Stimulated activated CD8-positive, alpha-beta memory T cell treated with anti-CD3 and anti-CD28 coated beads, Interleukin-15, amount 100 ng/mL, for 24 hours (primary cell): ENCODE measurements around the gene RPL3.

Experiments
- DNase-seq: peaks from one replicate; pipeline ENCODE4 v3.0.0-alpha.2; 2020; ENCODE audit warnings: low read depth

RPL3 gene

DNA sequence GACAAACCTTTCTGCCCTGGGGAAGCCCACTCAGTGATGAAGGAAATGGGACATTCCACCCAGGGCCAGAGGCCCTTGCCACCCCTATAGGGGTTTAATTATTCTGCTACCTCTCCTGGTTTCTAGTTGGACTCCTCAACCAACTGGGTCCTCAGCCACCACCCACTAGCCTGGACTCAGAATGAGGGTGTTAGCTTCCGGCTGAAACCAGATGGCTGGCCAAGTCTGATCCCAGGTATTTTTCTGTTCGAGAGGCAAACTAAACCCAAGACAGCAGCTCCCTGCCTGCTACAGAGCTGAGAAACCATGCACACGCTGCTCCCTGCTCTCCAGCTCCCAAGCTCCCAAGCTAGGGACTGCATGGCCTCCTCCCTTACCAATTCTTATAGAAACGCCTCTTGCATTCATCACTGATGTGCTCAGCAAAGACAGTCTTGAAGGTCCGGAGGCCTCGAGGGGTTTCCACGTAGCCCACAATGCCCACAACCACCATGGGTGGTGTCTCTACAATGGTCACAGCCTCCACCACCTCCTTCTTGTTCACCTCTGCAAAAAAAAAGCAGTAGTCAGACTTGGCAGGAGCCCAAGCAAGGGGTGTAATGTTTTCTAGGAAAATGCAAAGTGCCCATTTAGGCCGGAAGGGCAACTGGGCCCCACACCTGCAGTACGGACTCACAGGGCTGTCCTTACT lies 2.2 kb downstream of the RPL3 start:
- DNase-seq, result no peak

GRCh38 chr22:39316440-39317083 lies 2.9 kb downstream of the RPL3 start:
- DNase-seq, result no peak

DNA sequence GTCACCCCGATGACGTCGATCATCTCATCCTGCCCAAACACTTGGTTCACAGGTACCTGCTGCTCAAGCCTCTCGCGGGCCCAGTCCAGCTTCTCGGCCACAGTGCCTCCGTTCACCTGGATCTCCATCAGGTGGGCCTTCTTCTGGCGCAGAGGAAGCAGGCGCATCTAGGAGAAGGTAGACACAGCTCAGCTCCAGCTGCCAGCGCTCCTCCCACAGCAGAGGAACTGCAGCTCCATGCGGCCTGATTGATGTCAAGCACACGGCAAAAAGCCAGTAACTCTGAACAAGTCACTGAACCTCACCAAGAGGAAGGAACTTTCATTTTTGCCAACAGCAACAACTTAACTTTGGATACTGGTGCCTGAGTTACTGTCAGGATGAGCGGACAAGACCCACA lies 4.0 kb downstream of the RPL3 start:
- no peak for DNase-seq

DNA sequence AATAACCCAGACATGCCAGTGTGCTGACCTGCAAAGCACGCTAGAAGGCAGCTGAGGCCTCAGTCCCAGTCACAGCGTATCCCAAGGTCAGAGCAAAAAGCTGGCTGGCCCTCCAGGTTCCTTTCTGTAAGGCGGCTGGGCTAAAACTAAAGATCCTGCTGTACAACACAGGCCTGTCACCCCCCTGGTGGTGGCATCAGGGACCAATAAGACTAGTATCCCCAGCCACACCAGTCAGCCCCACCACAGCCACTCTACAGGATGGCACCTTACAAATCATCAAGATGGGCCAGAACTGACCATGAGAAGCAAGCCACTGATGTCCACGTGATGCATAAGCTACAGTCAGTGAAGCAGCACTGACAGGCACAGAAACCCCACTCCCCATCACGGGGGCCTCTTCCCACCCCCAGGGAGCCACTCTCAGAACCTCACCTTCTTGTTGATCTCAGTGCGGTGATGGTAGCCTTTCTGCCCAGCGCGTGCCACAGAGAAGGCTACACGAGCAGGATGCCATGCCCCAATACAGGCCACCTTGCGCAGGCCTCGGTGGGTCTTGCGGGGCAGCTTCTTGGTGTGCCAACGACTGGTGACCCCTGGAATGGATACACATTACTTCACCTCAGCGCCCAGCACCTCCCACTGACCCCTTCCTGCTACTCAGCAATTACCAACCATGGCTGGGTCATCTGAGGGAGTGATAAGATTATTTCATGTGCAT lies 5.0 kb downstream of the RPL3 start:
- DNase-seq, result no peak

DNA sequence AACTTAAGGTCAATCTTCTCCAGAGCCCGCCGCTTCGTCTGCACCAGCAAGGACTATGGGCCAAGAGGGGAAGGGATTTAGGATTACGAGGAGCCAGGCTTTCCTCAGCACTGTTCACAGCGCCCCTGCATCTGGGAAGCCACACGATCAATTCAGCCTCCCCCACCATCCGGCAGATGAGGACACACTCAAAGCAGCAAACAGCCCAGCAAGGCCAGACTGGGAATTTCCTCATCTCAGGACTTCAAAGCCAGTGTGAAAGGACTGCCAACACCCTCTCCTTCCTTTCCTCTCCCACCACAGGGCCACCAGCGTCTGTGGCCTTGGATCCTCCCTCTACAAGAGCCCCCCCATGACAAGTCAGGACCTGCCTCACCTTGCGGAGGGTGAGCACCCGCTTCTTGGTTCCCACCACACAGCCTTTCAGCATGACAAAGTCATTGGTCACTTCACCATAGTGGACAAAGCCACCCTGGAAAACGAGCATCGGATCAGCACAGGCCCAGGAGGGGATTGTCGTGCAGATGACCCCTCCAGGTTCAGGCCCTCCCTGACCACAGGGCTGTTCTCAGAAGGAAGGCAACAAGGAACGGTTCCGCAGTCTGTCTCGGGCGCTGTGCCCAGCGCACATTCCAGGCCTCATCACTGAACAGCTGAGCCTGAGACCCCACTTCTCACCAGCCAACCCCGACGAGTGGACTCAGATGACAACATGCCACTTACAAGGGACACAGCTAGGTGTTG lies 6.0 kb downstream of the RPL3 start:
- DNase-seq, result no peak

DNA sequence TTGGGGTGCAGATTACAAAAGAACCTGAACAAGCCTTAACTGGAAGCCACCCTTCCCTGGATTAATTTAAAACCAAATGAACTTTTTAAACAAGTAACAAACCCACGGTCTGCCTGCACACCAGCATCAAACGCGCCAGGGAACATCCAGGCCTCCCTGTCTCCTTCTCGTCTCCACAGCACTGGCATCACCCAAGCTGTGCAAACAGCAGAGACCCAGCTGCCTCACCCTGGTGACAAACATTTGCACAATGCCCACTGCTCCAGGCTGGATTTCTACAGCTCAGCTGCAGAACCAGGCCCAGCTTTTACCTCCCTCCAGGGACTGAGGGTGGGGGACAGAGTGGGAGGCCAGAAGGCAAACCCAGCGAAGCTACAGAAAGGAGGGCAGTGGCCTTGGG lies 7.0 kb downstream of the RPL3 start:
- no peak for DNase-seq

GRCh38 chr22:39311592-39312400 lies 7.6 kb downstream of the RPL3 start:
- DNase-seq, result no peak

- no peak for DNase-seq
These were observed 9.3 kb downstream of the RPL3 start for GRCh38 chr22:39309881-39310714.

- no peak for DNase-seq
These were observed 10.0 kb downstream of the RPL3 start for GRCh38 chr22:39309364-39309861.

DNA sequence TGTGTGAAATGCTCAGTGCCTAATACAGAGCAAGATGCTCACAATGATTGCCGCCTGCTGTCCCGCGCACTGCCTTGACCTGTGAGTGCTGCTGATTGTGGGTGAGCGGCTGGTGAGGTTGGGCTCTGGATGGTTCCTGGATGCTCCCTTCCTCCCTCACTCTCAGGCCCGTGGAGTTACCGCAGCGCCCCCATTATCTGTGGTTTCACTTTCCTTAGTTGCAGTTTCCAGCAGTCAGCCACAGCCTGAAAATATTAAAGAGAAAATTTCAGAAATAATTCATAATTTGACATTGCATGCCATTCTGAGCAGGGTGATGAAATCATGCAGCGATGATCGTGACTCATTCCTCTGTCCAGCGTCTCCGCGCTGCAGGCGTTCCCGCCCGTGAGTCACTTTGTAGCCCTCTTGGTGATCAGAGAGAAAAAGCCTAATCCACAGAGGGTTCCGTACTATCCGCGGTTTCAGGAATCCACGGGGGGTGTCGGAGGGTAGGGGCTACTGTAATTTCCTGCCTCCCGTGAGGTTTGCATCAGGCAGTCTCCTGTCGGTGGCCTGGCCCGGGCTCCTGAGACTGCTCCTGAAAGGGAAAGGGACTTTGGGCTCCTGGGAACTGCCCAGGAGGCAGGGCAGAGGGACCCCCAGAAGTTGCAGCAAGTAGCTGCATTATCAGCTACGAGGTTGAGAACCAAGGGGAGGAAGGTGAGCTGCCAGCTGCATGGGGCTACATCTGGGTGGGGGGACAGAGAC lies 10.6 kb downstream of the RPL3 start:
- no peak for DNase-seq

- DNase-seq, result no peak
These were observed 12.7 kb downstream of the RPL3 start for GRCh38 chr22:39306456-39307361.

- no peak for DNase-seq
These were observed 15.3 kb downstream of the RPL3 start for GRCh38 chr22:39303892-39304671.

GRCh38 chr22:39303358-39303757 lies 16.1 kb downstream of the RPL3 start:
- no peak for DNase-seq

DNA sequence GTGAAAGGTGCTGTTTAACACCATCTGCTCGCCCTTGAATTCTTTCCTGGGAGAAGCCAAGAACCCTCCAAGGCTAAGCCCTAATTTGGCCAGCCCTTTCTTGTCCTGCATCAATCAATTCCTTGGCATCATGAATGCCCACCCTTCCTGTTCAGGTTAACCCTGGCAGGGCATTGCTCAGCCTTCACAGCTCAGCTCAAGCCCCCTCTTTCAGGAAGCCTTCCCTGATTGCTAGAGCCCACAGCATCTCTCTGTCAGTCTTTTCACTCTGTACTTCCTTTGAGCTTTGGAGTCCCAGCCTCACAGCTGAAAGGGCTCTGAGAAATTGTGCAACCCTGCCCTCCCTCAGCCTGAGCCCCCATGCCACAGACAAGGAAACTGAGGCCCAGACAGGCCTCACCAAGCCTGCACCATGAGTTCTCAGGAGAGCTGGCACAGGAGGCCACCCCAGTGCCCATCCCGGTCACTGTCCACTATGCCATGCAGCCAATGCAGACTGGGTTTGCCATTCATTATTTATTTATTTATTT lies 16.9 kb downstream of the RPL3 start:
- DNase-seq, result no peak

- DNase-seq, result no peak
These were observed 17.5 kb downstream of the RPL3 start for GRCh38 chr22:39301926-39302325.

GRCh38 chr22:39301108-39301507 lies 18.3 kb downstream of the RPL3 start:
- no peak for DNase-seq

- no peak for DNase-seq
These were observed 19.1 kb downstream of the RPL3 start for GRCh38 chr22:39300186-39300830.
